GM21786 (cell line): ENCODE data around the gene HS2ST1.

ENCODE experiments used
- ATAC-seq: cut with Tn5 transposase; IDR thresholded peaks from one replicate; pipeline ENCODE4 v1.9.1; 2021; ENCODE audit not compliant: unreplicated experiment

HS2ST1 gene

DNA sequence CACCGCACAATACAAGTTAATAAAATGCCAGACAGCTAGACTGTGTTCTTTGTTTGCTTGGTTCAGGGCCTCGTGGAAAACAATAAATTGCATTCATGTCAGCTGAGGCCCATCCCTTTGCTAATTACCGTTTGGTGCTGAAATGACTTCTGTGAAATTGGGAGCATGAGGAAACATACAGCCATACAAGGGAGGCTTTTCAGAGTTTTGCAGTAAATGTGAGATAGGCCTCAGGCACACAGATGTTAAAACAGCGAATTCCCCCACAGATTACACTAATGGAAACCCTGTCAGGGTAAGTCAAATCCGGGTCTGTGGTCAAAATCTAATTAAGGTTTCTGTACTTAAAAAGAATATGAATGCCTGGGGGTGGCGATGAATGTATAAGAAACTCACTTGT, 240.7 kb downstream of the HS2ST1 start:
- ATAC-seq = no peak

DNA sequence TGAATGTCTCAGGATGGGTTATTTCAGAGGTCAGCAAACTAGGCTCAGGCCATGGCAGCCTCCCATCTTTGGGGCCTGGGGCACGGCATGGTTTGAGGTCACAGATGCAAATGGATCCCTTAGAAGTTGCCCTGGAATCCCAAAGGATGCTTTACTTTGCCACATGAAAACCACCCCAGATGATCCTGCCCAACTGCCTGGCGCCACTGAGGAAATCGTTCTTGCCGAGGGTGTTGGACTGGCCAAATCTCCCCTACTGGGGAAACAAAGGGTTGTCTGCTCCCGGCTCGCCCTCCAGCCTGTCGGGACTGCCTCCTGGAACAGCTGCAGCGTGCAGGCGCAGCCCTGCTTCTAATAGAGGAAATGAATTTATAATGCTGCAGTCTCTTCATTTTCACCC, 241.2 kb downstream of the HS2ST1 start:
- no peak for ATAC-seq

DNA sequence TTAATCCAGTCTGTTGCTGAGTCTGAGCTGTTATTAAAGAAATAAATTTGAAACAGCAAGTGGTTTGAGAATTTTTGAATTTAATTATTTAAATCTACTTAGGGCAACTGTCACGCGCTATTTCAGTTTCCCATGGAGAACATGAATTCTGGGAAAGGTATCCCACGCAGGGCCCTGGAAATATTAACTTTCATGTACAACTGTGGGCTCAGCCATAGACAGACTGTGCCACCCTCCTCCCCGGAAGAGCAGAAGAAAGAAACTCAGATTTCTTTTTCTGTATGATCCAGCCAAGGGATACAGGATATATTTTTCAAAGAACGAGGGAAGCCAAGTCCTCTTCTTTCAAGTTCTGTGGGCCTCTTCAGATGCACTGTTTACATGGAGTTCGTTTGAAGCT, 241.7 kb downstream of the HS2ST1 start:
- ATAC-seq = no peak

DNA sequence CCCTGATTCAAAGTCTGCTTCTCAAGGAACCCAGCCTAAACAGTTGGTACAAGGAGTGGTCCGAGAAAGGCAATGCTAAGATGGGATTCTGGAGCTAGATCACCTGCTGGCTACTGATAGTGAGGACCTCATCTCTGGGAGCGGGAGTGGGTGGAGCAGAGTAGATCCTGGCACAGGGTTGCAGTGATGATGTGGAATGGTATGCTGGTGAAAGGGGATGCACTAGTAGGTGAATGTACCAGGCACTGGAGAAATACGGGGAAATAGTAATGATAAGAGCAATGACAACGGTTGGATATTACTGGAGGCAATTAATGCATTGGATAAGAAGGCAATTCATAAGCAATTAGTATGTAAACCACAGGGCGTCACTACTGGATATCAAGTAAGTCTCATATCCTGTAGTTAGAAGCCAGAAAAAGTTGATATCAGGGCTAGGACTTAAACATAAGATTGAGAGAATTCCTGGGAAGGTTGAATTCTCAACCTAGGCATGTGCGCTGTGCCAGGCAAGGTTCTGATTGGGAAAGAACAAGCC, 245.0 kb downstream of the HS2ST1 start:
- ATAC-seq = no peak
